Measurements from ENCODE around the gene KIAA0825.

KIAA0825 gene

DNA sequence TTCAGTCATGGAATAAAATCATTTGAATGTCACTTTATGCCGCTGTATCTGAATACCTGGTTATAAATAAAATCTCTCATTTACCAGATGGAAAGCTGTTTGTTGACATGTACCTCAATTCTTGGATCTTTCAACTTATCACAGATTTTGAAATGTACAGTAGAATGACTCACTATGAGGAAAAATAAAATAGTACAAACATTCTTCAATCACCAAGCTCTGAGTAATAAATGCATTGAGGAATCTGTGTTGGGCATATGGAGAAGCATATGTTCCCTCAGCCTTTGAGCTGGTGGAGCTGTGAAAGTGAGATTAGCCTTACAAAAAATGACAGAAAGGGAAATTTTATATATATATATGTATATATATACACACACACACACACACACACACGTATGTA is 175.4 kb downstream of the KIAA0825 start:
- no peak for DNase-seq (ENCODE audit: low read depth in 3 of 3, low spot score in 1 of 3)

- no peak for DNase-seq (ENCODE audit: low read depth in 3 of 3, low spot score in 1 of 3)
Observed at GRCh38 chr5:94442076-94442475, 176.3 kb downstream of the KIAA0825 start.

DNA sequence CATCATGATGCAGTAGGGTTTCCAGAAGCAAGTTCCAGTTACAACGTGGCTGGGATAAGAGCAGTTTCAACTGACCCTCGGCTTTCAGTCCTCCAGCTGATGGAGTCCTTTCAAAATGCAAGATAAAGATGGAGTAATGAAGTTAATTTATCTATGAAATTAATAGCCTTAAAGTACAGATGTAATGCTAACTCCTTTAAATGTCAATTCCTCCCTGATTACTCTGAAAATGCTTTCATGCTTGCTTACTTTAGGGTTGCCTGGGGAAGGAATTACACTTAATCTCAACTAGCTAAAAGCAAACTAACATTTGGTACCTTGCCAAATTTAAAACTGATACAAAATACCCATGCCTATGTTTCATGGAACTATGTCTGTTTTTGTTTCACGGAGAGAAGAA is 178.4 kb downstream of the KIAA0825 start:
- no peak for DNase-seq (ENCODE audit: low read depth in 3 of 3, low spot score in 1 of 3)

GRCh38 chr5:94433397-94434163 is 184.8 kb downstream of the KIAA0825 start:
- DNase-seq (ENCODE audit: low read depth in 3 of 3, low spot score in 1 of 3): no peak

DNA sequence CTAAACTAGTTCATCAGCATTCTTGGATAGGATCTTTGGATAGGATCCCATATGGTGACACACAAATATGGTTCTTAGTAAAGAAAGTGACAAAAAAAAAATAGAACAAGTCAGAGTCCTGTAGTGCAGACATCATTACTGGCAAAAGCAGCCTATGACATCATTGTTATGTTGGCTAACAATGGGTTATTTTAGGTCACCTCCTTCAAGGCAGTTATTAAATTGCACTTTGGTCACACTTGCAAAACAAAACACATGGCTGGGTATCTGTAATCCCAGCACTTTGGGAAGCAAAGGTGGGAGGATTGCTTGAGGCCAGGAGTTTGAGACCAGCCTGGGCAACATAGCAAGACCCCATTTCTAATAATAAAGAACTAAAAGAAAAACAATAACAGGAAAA is 185.9 kb downstream of the KIAA0825 start:
- no peak for DNase-seq (ENCODE audit: low read depth in 3 of 3, low spot score in 1 of 3)

- no peak for DNase-seq (ENCODE audit: low read depth in 3 of 3, low spot score in 1 of 3)
Observed at GRCh38 chr5:94431696-94432095, 186.7 kb downstream of the KIAA0825 start.

- DNase-seq (ENCODE audit: low read depth in 3 of 3, low spot score in 1 of 3): no peak
Observed at GRCh38 chr5:94429566-94429965, 188.8 kb downstream of the KIAA0825 start.

GRCh38 chr5:94425396-94425795 is 193.0 kb downstream of the KIAA0825 start:
- no peak for DNase-seq (ENCODE audit: low read depth in 3 of 3, low spot score in 1 of 3)

DNA sequence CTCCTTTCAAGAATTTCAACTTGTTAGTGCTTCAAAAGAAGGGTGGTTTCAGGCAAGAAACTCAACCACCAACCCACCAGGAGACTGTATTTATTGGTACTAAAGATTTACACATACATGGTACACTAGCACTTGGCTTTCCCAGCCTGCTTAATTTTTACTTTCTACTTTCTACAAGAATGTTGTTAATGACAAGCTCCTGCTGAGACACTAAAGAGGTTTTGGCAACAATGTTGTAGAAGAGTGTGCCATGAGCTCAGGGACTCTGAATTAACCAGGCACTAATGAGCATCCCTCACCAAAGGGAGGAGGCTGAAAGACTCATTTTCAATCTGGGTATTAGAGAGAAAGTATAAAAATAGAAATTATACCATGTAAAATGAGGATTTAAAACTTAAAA is 195.0 kb downstream of the KIAA0825 start:
- no peak for DNase-seq (ENCODE audit: low read depth in 3 of 3, low spot score in 1 of 3)

DNA sequence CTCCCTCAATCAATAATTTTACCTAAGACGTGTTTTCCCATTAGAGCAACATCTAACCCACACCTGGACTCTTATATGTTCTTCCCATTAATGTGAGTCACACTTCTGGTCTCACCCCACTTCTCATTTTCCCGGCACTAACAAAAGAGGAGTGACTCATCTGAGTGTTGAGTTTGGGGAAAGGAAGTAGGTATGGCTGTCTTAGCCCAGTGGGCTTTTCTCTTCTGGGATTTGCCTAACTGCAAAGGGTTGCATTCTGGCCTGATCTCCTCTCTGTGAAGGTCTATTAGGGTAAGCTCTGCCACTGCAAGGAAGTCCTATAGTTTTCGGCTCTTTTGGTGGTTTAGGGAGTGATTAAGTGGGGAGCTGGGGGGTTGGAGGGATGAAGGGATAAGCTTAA is 195.6 kb downstream of the KIAA0825 start:
- DNase-seq (ENCODE audit: low read depth in 3 of 3, low spot score in 1 of 3): no peak

DNA sequence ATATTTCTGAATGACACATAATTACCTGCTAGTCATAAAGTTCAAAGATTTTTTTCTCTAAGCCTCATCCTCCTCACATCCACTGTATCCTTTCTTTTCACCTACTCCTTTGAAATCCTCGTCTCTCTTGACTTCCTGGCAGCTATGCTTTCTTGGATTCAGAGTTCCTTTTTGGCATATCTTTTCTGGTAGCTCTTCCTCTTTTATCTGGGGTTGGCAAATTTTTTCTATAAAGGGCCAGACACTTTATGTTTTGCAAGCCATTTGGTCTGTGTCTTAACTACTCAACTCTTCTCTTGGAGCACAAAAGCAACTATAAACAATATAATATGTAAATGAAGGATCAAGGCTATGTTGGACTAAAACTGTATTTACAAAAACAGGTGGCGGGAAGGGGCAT is 197.5 kb downstream of the KIAA0825 start:
- no peak for DNase-seq (ENCODE audit: low read depth in 3 of 3, low spot score in 1 of 3)

GRCh38 chr5:94415798-94416197 is 202.6 kb downstream of the KIAA0825 start:
- no peak for DNase-seq (ENCODE audit: low read depth in 3 of 3, low spot score in 1 of 3)

DNA sequence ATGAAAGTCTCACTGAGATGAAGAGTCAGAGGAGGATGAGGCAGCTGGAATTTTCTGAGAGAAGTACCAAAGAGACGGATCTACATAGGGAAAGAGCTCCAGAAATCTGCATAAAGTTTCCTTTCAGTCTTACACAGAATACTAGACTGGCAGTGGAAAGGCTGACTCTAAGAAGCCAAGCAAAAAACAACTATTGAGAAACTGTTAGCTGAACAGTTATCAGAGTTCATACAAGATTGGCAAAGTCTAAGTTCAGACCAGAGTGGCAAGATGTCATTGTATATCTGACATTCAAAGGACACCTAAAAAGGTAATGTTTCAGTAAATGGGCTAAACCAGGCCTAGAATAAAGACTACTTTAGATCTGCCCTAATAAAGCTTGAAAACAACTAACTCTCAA is 209.0 kb downstream of the KIAA0825 start:
- DNase-seq (ENCODE audit: low read depth in 3 of 3, low spot score in 1 of 3): no peak

GRCh38 chr5:94407023-94407422 is 211.4 kb downstream of the KIAA0825 start:
- DNase-seq (ENCODE audit: low read depth in 3 of 3, low spot score in 1 of 3): no peak

- DNase-seq (ENCODE audit: low read depth in 3 of 3, low spot score in 1 of 3): no peak
Observed at GRCh38 chr5:94403483-94403882, 214.9 kb downstream of the KIAA0825 start.

DNA sequence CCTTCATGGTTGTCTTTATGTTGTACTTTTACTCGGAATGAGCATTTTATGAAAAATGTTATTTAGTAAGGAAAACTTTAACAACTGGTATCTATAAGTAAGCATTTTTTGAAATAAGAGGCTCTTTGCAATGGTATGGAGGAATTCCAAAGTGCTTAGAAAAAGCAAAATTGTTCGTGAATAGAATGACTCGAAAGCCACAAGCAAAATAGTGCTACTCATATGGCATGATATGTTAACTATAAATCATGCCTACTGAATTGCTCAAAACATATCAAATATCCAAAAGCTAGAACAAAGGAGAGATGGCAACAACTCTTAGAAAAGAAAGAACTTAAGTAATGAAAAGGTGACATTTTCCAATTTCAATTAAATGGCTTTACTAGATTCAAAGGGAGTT is 216.3 kb downstream of the KIAA0825 start:
- DNase-seq (ENCODE audit: low read depth in 3 of 3, low spot score in 1 of 3): no peak

- no peak for DNase-seq (ENCODE audit: low read depth in 3 of 3, low spot score in 1 of 3)
Observed at GRCh38 chr5:94397508-94397907, 220.9 kb downstream of the KIAA0825 start.

DNA sequence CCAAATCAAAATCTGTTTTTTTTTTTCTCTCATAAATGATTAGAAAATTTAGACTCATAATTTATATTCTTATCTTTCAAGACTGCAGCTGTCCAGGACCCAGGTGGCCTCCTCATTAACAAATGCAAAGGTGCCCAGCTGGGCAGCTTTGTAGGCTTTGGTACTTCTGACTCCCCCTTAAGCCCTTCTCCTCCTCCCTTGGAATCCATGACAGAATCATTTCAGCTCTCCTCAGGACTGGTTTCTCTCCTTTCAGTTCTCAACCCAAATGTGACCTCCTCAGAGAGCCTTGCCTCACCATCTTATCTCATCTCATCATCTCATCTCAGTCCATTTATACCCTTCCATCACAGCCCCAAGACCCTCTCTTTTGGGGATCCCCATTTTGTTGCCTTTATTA is 221.7 kb downstream of the KIAA0825 start:
- DNase-seq (ENCODE audit: low read depth in 3 of 3, low spot score in 1 of 3): no peak

DNA sequence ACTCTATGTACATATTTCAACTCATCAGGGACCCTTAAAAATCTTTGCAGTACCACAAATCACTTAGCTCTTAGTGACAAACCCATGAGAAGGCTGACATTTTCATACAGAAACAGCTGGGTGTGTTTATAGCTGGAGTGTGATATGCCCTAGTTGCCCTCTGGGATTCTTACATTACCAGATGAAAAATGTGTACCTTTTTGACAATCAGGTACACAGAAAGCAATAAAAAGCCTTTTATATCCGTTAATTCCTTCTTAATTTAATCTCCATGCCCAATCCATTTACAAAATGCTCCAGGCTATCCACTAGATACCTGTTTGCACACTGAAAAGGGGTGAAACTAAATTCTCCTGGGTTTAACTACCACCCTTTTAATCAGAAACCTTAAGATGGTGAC is 222.9 kb downstream of the KIAA0825 start:
- DNase-seq (ENCODE audit: low read depth in 3 of 3, low spot score in 1 of 3): no peak

- DNase-seq (ENCODE audit: low read depth in 3 of 3, low spot score in 1 of 3): no peak
Observed at GRCh38 chr5:94391996-94392395, 226.4 kb downstream of the KIAA0825 start.

DNA sequence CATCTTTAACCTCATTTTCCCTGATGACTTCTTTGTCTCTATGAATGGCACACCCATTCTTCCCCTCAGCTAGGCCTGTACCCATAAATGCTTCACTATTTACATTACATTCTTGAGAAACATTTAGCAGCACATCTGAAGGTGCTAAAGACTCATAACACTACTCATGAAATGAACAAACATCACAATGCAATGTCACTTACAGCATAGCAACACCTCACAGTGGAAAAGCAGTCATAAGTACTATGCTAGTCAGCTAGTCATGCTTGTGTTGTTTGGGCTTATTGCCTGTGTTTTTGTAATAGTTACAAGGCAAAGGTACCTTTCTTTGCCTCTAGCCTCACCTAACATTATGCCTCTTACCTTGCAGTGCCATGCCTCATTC is 228.9 kb downstream of the KIAA0825 start:
- no peak for DNase-seq (ENCODE audit: low read depth in 3 of 3, low spot score in 1 of 3)

DNA sequence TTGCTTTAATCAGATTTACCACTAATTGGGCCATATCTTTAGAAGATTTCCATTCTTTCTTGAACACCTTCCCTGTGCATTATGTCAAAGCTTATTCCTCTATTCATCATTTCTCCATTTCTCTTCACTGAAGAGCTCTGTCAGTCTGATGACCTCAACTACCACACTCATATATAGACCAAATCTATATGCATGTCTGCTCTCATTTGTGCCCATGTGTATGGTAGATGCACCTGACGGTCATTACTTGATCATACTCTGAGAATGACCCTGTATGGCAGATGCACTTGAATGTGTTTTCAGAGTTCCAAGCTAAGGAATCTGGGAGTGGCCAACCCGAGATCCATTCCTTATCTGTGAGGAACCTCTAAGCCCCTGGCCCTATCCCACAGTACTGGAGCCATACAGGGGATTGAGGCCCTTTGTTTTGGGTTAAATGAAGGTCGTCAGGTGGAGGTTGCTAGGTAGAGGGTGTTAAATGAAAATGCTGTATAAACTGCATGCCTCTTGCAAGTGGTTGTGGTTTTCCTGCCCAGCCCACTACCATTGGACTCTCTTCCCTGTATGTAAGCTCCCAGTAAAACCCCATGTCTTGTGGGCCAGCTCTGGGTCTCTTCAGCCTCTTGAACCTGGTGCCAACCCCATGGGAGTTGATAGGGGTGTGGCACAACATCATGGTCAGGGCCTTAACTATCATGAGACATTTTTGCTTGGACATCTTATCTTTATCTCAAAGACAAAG is 229.5 kb downstream of the KIAA0825 start:
- no peak for DNase-seq (ENCODE audit: low read depth in 3 of 3, low spot score in 1 of 3)

DNA sequence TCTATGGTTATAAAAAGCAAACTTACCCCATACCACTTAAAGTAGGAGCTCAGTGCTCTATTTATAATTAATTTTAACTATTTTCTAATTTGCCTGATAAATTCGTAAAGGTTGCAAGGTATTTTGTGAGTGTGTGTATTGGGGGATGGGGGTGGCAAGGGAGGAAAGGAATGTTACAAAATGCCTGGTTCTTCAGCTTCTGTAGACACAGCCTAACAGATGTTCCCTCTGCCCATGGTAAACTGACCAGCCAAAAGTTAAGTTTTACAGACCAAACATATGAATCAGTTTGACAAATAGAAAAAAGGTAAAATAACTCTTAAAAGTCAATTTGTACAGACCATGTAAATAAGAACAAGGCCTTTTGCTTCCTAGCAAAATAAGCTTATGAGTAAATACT is 232.6 kb downstream of the KIAA0825 start:
- no peak for DNase-seq (ENCODE audit: low read depth in 3 of 3, low spot score in 1 of 3)
